ENCODE measurements around the gene KIFC3.

GRCh38 chr16:57823836-57824235 lies 21.5 kb upstream of the KIFC3 start:
- no peak for TF ChIP-seq CTCF (IDR thresholded peaks at IDR 0.05)
- TF ChIP-seq POLR2A (IDR thresholded peaks at IDR 0.05) = no peak

Measured in uterus (tissue), 2 donors.